H1 (cell line): ENCODE results near the gene ANKRD40. TPM values are rescaled to one million over a fixed set of nuclear protein-coding genes. Genes with fewer than 3 reads are reported as not detected.

Experiments
- CTCF ChIA-PET: fragments of 300-600 bp; sonication (Branson Sonifier 250); formaldehyde crosslinking; loops from one replicate; lab custom pipeline; 2021; ENCODE audit not compliant: partially characterized antibody; lab: Charles Lee
- POLR2A ChIA-PET: fragments of 300-600 bp; sonication (Branson Sonifier 250); formaldehyde crosslinking; loops from one replicate; lab custom pipeline; 2021; ENCODE audit warnings: inconsistent platforms; ENCODE audit not compliant: partially characterized antibody; lab: Charles Lee
- DNase-seq, 2 experiments: peaks; one replicate each; pipeline versions ENCODE4 v3.0.0 to v3.0.0-alpha.2; 2010 to 2022; ENCODE audit warnings: low spot score in 2 of 2, low read depth in 1 of 2, mixed read lengths in 1 of 2
- FAIRE-seq: peaks from 2 replicates; lab custom pipeline; 2011; peaks lifted over from hg19 to GRCh38; lab: Jason Lieb, UNC
- H2AFZ ChIP-seq: 2 replicates; pipeline ENCODE4 v1.8.1; 2012; ENCODE audit warnings: low read length, inconsistent platforms
- H2AK5ac ChIP-seq: 2 replicates; pipeline ENCODE4 v1.6.1; 2013; ENCODE audit warnings: low read depth, low read length
- H2BK120ac ChIP-seq: replicated peaks from 2 replicates; pipeline ENCODE3; 2013; ENCODE audit warnings: low read depth, low read length, inconsistent platforms
- H2BK12ac ChIP-seq: 2 replicates; pipeline ENCODE4 v1.6.1; 2013; ENCODE audit warnings: low read depth, low read length
- H2BK15ac ChIP-seq: 2 replicates; pipeline ENCODE4 v1.6.1; 2013; ENCODE audit warnings: low read length
- H2BK20ac ChIP-seq: 2 replicates; pipeline ENCODE4 v1.6.1; 2013; ENCODE audit warnings: low read length
- H2BK5ac ChIP-seq: 2 replicates; pipeline ENCODE4 v1.6.1; 2013; ENCODE audit warnings: low read depth, low read length
- H3K14ac ChIP-seq: 2 replicates; pipeline ENCODE4 v1.6.1; 2013; ENCODE audit warnings: inconsistent platforms; ENCODE audit not compliant: insufficient read length
- H3K18ac ChIP-seq: 2 replicates; pipeline ENCODE4 v1.6.1; 2013; ENCODE audit warnings: low read length; ENCODE audit errors: extremely low read depth
- H3K23ac ChIP-seq: 2 replicates; pipeline ENCODE4 v1.6.1; 2013; ENCODE audit warnings: inconsistent platforms; ENCODE audit not compliant: insufficient read length
- H3K23me2 ChIP-seq: 2 replicates; pipeline ENCODE4 v1.6.1; 2013; ENCODE audit warnings: low read depth, low read length
- H3K27ac ChIP-seq: 2 replicates; pipeline ENCODE4 v1.6.1; 2011; ENCODE audit warnings: low read depth, low read length, inconsistent platforms
- H3K27me3 ChIP-seq, 4 experiments: replicated peaks in 1 of 4; 1 replicate in 1 of 4; 2 replicates in 3 of 4; pipeline versions ENCODE4 v1.6.1 to v1.8.1; 2011 to 2013; ENCODE audit warnings: low read length in 3 of 4, mild to moderate bottlenecking in 3 of 4, inconsistent platforms in 2 of 4, mixed read lengths in 2 of 4, moderate library complexity in 1 of 4; ENCODE audit not compliant: control insufficient read depth in 3 of 4, insufficient read depth in 3 of 4; ENCODE audit errors: extremely low read depth in 1 of 4
- H3K36me3 ChIP-seq, 4 experiments: 2 replicates each; pipeline versions ENCODE4 v1.6.1 to v1.8.1; 2011 to 2013; ENCODE audit warnings: mild to moderate bottlenecking in 4 of 4, low read length in 3 of 4, moderate library complexity in 2 of 4, control low read depth in 1 of 4, inconsistent platforms in 1 of 4; ENCODE audit not compliant: insufficient read depth in 4 of 4, control insufficient read depth in 2 of 4
- H3K4ac ChIP-seq: replicated peaks from 2 replicates; pipeline ENCODE3; 2013; ENCODE audit warnings: low read length, low read depth, mixed read lengths, inconsistent platforms; ENCODE audit not compliant: insufficient read length
- H3K4me1 ChIP-seq, 4 experiments: replicated peaks in 1 of 4; 1 replicate in 1 of 4; 2 replicates in 3 of 4; pipeline versions ENCODE4 v1.6.1 to v1.8.1; 2011 to 2013; ENCODE audit warnings: low read length in 3 of 4, inconsistent platforms in 2 of 4, mixed read lengths in 1 of 4; ENCODE audit not compliant: insufficient read depth in 4 of 4, control insufficient read depth in 3 of 4
- H3K4me2 ChIP-seq, 2 experiments: 2 replicates each; pipeline versions ENCODE4 v1.6.1 to v1.8.1; 2011 to 2013; ENCODE audit warnings: low read depth in 2 of 2, low read length in 2 of 2, control low read depth in 1 of 2, inconsistent platforms in 1 of 2, mild to moderate bottlenecking in 1 of 2; ENCODE audit not compliant: insufficient read depth in 1 of 2
- H3K4me3 ChIP-seq, 4 experiments: fragments of 200-600, 300-600 bp in 1 of 4; sonication (generic), shearing (Covaris generic), sonication (Bioruptor Twin) in 1 of 4; 2 replicates each; pipeline versions ENCODE4 v1.5.1 to v1.8.1; 2011 to 2016; ENCODE audit warnings: low read length in 4 of 4, low read depth in 3 of 4, control low read depth in 2 of 4, inconsistent platforms in 2 of 4, mild to moderate bottlenecking in 2 of 4, mixed read lengths in 1 of 4, moderate library complexity in 1 of 4; ENCODE audit not compliant: insufficient read depth in 2 of 4; ENCODE audit errors: extremely low read depth in 1 of 4
- H3K56ac ChIP-seq: replicated peaks from 2 replicates; pipeline ENCODE3; 2013; ENCODE audit warnings: low read depth, mild to moderate bottlenecking, mixed read lengths, low read length, inconsistent platforms; ENCODE audit not compliant: insufficient read length
- H3K79me1 ChIP-seq: 2 replicates; pipeline ENCODE4 v1.6.1; 2013; ENCODE audit warnings: low read depth, low read length, control low read depth
- H3K79me2 ChIP-seq, 2 experiments: 2 replicates each; pipeline versions ENCODE4 v1.6.1 to v1.8.1; 2012 to 2013; ENCODE audit warnings: low read length in 2 of 2, mild to moderate bottlenecking in 2 of 2, inconsistent platforms in 1 of 2; ENCODE audit not compliant: insufficient read depth in 2 of 2, control insufficient read depth in 1 of 2
- H3K9ac ChIP-seq, 4 experiments: replicated peaks in 1 of 4; 1 replicate in 1 of 4; 2 replicates in 3 of 4; pipeline versions ENCODE4 v1.6.1 to v1.8.1; 2011 to 2013; ENCODE audit warnings: low read depth in 3 of 4, low read length in 3 of 4, control low read depth in 2 of 4, mild to moderate bottlenecking in 2 of 4, moderate library complexity in 2 of 4, inconsistent platforms in 1 of 4; ENCODE audit errors: extremely low read depth in 1 of 4
- H3K9me3 ChIP-seq, 2 experiments: 2 replicates each; pipeline versions ENCODE4 v1.6.1 to v1.8.1; 2012 to 2013; ENCODE audit warnings: mild to moderate bottlenecking in 2 of 2, moderate library complexity in 2 of 2, control low read depth in 1 of 2, inconsistent platforms in 1 of 2, low read depth in 1 of 2, low read length in 1 of 2, mixed read lengths in 1 of 2; ENCODE audit not compliant: insufficient read depth in 2 of 2
- H4K20me1 ChIP-seq, 2 experiments: replicated peaks in 1 of 2; 2 replicates each; pipeline versions ENCODE3 to v1.8.1; 2011 to 2013; ENCODE audit warnings: inconsistent platforms in 2 of 2, low read length in 2 of 2, mild to moderate bottlenecking in 1 of 2; ENCODE audit not compliant: insufficient read depth in 2 of 2, control insufficient read depth in 1 of 2
- H4K5ac ChIP-seq: 2 replicates; pipeline ENCODE4 v1.6.1; 2013; ENCODE audit warnings: low read length, low read depth, mixed read lengths, inconsistent platforms; ENCODE audit not compliant: insufficient read length
- H4K8ac ChIP-seq: 2 replicates; pipeline ENCODE4 v1.8.0; 2013; ENCODE audit warnings: mild to moderate bottlenecking, moderate library complexity, low read length, inconsistent platforms; ENCODE audit not compliant: insufficient read depth; ENCODE audit errors: extremely low read depth
- H4K91ac ChIP-seq: replicated peaks from 2 replicates; pipeline ENCODE3; 2013; ENCODE audit warnings: low read length, mixed read lengths, inconsistent platforms; ENCODE audit not compliant: insufficient read length
- WGBS, 2 experiments: shearing (Covaris generic) in 1 of 2; methylation state at CpG; one replicate each; pipeline versions ENCODE4 v1.1.6 to v1.1.7; 2013 to 2015; ENCODE audit warnings: low lambda C conversion rate in 2 of 2, mixed read lengths in 2 of 2, inconsistent platforms in 1 of 2, low coverage in 1 of 2, missing lambda C conversion rate in 1 of 2; ENCODE audit not compliant: insufficient replicate concordance in 2 of 2, insufficient coverage in 1 of 2, insufficient read length in 1 of 2; ENCODE audit errors: extremely low coverage in 1 of 2, missing lambda C conversion rate in 1 of 2; 5-methylcytosine and 5-hydroxymethylcytosine counted together
- polyA plus RNA-seq, 7 experiments: library from polyadenylated mRNA; depleted of rRNA in 3 of 7; stranded (reverse) in 5 of 7; unstranded in 2 of 7; fragments of >200 nt in 5 of 7; fragments of 200-250 nt in 2 of 7; gene quantifications; 1 replicate in 5 of 7; 2 replicates in 1 of 7; 4 replicates in 1 of 7; pipeline versions ENCODE4 v1.2.1 to v1.2.3, GENCODE V29; 2011 to 2013; ENCODE audit warnings: missing spikeins in 2 of 7, mixed read lengths in 2 of 7
- total RNA-seq: library from RNA; stranded (reverse); fragmentation: NEBNext Ultra II Directional; extraction: Animal tissue kit (Norgen Biotek cat#: 25700); gene quantifications from 2 replicates; pipeline ENCODE4 v1.2.1, GENCODE V29; 2021

Gene ANKRD40
- total and polyA plus RNA-seq, 2 of the 8 experiments (the other 6 are each of a cell fraction or from before 2014, with no cell fraction given), result 26.1 to 50.1 TPM

GRCh38 chr17:50693036-50693682, 14.6 kb downstream of the ANKRD40 start:
- no peak overlapping the region for H3K9ac ChIP-seq
- peaks cover 1 to 16% (median 8%) of the 10 kb centered on the region in 4 experiments; a peak in 6 of 7 replicates for H3K4me1 ChIP-seq
- no peak overlapping the region for H4K5ac ChIP-seq
- H3K4me3 ChIP-seq, result no peak overlapping the region
- DNase-seq (no peak), FAIRE-seq (no peak)
- H2BK12ac ChIP-seq, result no peak overlapping the region
- POLR2A ChIA-PET, result interaction anchor here (1.9 to 2.2 kb wide), 2 partner anchors 21 to 26 kb away, joined by 4 to 5 read pairs; partner anchors contain the start of gene LUC7L3
- H3K27ac ChIP-seq, result no peak overlapping the region
- no peak overlapping the region for H2AFZ ChIP-seq
- H3K4ac ChIP-seq, result no peak overlapping the region
- no peaks in the 10 kb centered on the region for H4K20me1 ChIP-seq
- no peaks in the 10 kb centered on the region for H3K27me3 ChIP-seq
- H4K8ac ChIP-seq, result no peak overlapping the region
- H3K36me3 ChIP-seq, result peaks cover 17 to 43% (median 34%) of the 10 kb centered on the region in 4 experiments
- H3K79me2 ChIP-seq, result no peaks in the 10 kb centered on the region
- no peak overlapping the region for H3K23ac ChIP-seq
- H3K4me2 ChIP-seq, result no peak overlapping the region
- H3K9me3 ChIP-seq, result no peaks in the 10 kb centered on the region
- H3K14ac ChIP-seq, result no peak overlapping the region
- no peak overlapping the region for H3K18ac ChIP-seq
- no peak overlapping the region for H2BK5ac ChIP-seq
- H2AK5ac ChIP-seq, result no peak overlapping the region
- H2BK15ac ChIP-seq, result no peak overlapping the region
- no peaks in the 10 kb centered on the region for H3K79me1 ChIP-seq
- no peaks in the 10 kb centered on the region for H3K23me2 ChIP-seq
- CTCF ChIA-PET, result interaction anchor here (0.8 to 20.2 kb wide), 8 partner anchors 11 to 211 kb away, joined by 3 to 391 read pairs (median 5); partner anchors contain the start of gene SPATA20
- WGBS, 2 experiments, result 88% methylated on average over 5 of the region's 5 CpGs; no CpG with 5 or more reads in 1 of the 2 experiments
- no peak overlapping the region for H2BK20ac ChIP-seq
- H2BK120ac ChIP-seq, result no peak overlapping the region
- no peak overlapping the region for H4K91ac ChIP-seq
- H3K56ac ChIP-seq, result no peak overlapping the region
